Umbilical cord (tissue), 2 donors: ENCODE data around the gene FCN1. TPM values are rescaled to one million over a fixed set of nuclear protein-coding genes. Genes with fewer than 3 reads are reported as not detected.
"Not testable (repeated sequence)": the region's sequence is repeated elsewhere in the genome, so short reads cannot be mapped to it uniquely, and the experiment has no call there.

Source experiments
- DNase-seq: peaks from one replicate; pipeline ENCODE4 v3.0.0-alpha.2; 2015; ENCODE audit warnings: low spot score
- total RNA-seq: library from RNA; depleted of rRNA; stranded (reverse); fragments of >200 nt; gene quantifications from one replicate; pipeline ENCODE4 v1.2.3, GENCODE V29; 2014; ENCODE audit warnings: low replicate concordance; ENCODE audit not compliant: insufficient read depth

The FCN1 gene
- total RNA-seq, result 3.6 TPM

GRCh38 chr9:134917431-134918373 lies at the start of gene FCN1:
Gene FCN1, minus strand, starts transcription at chr9:134917912. Its CDS starts 41 bp downstream, at chr9:134917871.
- no peak for DNase-seq

- no peak for DNase-seq
Observed at GRCh38 chr9:134966697-134967546, 49.2 kb upstream of the FCN1 start.

GRCh38 chr9:134966270-134966669 lies 48.6 kb upstream of the FCN1 start:
- no peak for DNase-seq

- DNase-seq, result no peak
Observed at GRCh38 chr9:134965851-134966250, 48.1 kb upstream of the FCN1 start.

GRCh38 chr9:134965411-134965810 lies 47.7 kb upstream of the FCN1 start:
- DNase-seq, result no peak

- no peak for DNase-seq
Observed at GRCh38 chr9:134964271-134965055, 46.8 kb upstream of the FCN1 start.

GRCh38 chr9:134963546-134963945 lies 45.8 kb upstream of the FCN1 start:
- DNase-seq, result no peak

GRCh38 chr9:134962973-134963364 lies 45.3 kb upstream of the FCN1 start:
- DNase-seq, result no peak

GRCh38 chr9:134962065-134962972 lies 44.6 kb upstream of the FCN1 start:
- DNase-seq, result no peak

GRCh38 chr9:134961331-134962064 lies 43.8 kb upstream of the FCN1 start:
- no peak for DNase-seq

- no peak for DNase-seq
Observed at GRCh38 chr9:134960701-134961181, 43.0 kb upstream of the FCN1 start.

- DNase-seq, result no peak
Observed at GRCh38 chr9:134959971-134960310, 42.2 kb upstream of the FCN1 start.

- DNase-seq, result no peak
Observed at GRCh38 chr9:134959126-134959970, 41.6 kb upstream of the FCN1 start.

- no peak for DNase-seq
Observed at GRCh38 chr9:134957945-134958227, 40.2 kb upstream of the FCN1 start.

GRCh38 chr9:134957165-134957944 lies 39.6 kb upstream of the FCN1 start:
- DNase-seq, result no peak

- not testable (repeated sequence) for DNase-seq
Observed at GRCh38 chr9:134956387-134956786, 38.7 kb upstream of the FCN1 start.

- no peak for DNase-seq
Observed at GRCh38 chr9:134955801-134956200, 38.1 kb upstream of the FCN1 start.

- no peak for DNase-seq
Observed at GRCh38 chr9:134955156-134955555, 37.4 kb upstream of the FCN1 start.
